MM.1S (cell line): Measurements from ENCODE around the gene HIVEP1.

Source experiments
- DNase-seq: peaks from one replicate; pipeline ENCODE4 v3.0.0-alpha.2; 2015
- H2AFZ ChIP-seq: fragments of 300-600 bp; sonication (generic); 2 replicates; pipeline ENCODE4 v1.6.0; 2016; ENCODE audit warnings: antibody characterized with exemption, low read length
- H3F3A ChIP-seq: fragments of 300-600 bp; sonication (generic); 2 replicates; pipeline ENCODE4 v1.6.1; 2016; ENCODE audit warnings: mild to moderate bottlenecking, antibody characterized with exemption, low read length, moderate library complexity, mixed read lengths; ENCODE audit not compliant: insufficient read depth
- H3K27ac ChIP-seq: fragments of 300-600 bp; sonication (generic); 2 replicates; pipeline ENCODE4 v1.5.1; 2016; ENCODE audit warnings: mild to moderate bottlenecking, low read length
- H3K27me3 ChIP-seq: fragments of 300-600 bp; sonication (generic); replicated peaks from 2 replicates; pipeline ENCODE4 v1.6.0; 2016; ENCODE audit warnings: low read length; ENCODE audit not compliant: insufficient read depth
- H3K36me3 ChIP-seq: fragments of 300-600 bp; sonication (generic); replicated peaks from 2 replicates; pipeline ENCODE4 v1.6.1; 2016; ENCODE audit warnings: mild to moderate bottlenecking, low read length, mixed read lengths; ENCODE audit not compliant: insufficient read depth
- H3K4me1 ChIP-seq: fragments of 300-600 bp; sonication (generic); 2 replicates; pipeline ENCODE4 v1.6.1; 2016; ENCODE audit warnings: low read length, mixed read lengths
- H3K4me2 ChIP-seq: fragments of 300-600 bp; sonication (generic); 2 replicates; pipeline ENCODE4 v1.6.0; 2016; ENCODE audit warnings: low read depth, low read length
- H3K4me3 ChIP-seq: fragments of 300-600 bp; sonication (generic); 2 replicates; pipeline ENCODE4 v1.5.1; 2016; ENCODE audit warnings: low read length, mixed read lengths
- H3K79me2 ChIP-seq: fragments of 300-600 bp; sonication (generic); 2 replicates; pipeline ENCODE4 v1.6.1; 2016; ENCODE audit warnings: mixed run types, low read length, mixed read lengths
- H3K9ac ChIP-seq: fragments of 300-600 bp; sonication (generic); 2 replicates; pipeline ENCODE4 v1.6.1; 2016; ENCODE audit warnings: low read length, mixed read lengths
- H3K9me2 ChIP-seq: fragments of 300-600 bp; sonication (generic); replicated peaks from 2 replicates; pipeline ENCODE4 v1.6.1; 2016; ENCODE audit warnings: mild to moderate bottlenecking, low read length, mixed read lengths; ENCODE audit not compliant: insufficient read depth
- H3K9me3 ChIP-seq: fragments of 300-600 bp; sonication (generic); replicated peaks from 2 replicates; pipeline ENCODE4 v1.6.1; 2016; ENCODE audit warnings: mild to moderate bottlenecking, low read length, mixed read lengths; ENCODE audit not compliant: insufficient read depth
- H4K20me1 ChIP-seq: fragments of 300-600 bp; sonication (generic); 2 replicates; pipeline ENCODE4 v1.6.1; 2016; ENCODE audit warnings: mild to moderate bottlenecking, low read length, moderate library complexity, mixed read lengths; ENCODE audit not compliant: insufficient read depth
- EZH2 ChIP-seq: fragments of 300-600 bp; sonication (generic); optimal IDR thresholded peaks from 2 replicates; pipeline ENCODE3; 2017; ENCODE audit warnings: low read depth, mild to moderate bottlenecking, antibody characterized with exemption, low read length, mixed read lengths
- EZH2phosphoT487 ChIP-seq: fragments of 300-600 bp; sonication (generic); IDR thresholded peaks from 2 replicates; pipeline ENCODE4 v1.6.1; 2018; ENCODE audit warnings: antibody characterized with exemption, low read length
- TF ChIP-seq, protein P1 (sequence below): fragments of 300-600 bp; sonication (generic); IDR thresholded peaks from 2 replicates; pipeline ENCODE4 v1.5.1; 2016; ENCODE audit warnings: antibody characterized with exemption, low read length, mixed read lengths

HIVEP1 gene

DNA sequence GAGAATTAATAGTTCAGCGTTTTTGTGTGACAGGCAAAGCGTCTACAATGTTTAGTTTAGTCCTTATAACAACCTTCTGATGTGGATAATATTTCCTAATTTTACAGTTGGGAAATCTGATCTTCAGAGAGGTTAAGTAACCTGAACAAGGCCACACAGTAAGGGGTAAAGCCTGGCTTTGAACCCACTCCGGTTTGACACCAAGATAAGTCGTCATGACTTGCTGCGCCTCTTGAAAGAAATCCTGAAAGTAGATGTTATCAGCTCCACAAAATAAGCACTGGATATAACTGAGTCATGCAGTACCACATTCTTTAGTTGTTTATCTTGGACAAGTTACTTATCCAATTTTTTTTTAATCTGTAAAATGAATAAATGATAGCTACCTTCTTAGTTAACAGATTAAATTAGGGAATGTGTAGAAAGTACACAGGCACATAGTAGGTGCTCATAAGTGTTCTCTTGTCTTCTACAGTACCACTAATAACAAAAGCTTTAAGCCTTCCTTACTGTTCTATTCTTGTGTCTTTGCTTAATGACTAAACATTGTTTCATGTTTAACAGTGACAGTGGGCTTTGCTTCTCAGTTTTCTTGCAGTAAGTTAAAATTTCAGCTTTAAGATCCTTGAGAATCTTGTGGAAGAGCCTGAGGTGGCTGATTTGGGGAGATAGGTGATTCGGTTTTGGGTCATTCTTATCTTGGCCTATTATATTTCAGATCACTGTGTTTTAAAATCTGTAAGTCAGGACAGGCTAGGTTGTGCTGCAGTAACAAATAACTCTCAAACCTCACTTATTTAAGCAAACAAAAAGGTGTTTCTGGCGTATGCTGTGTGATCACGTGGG is 2.1 kb downstream of the HIVEP1 start:
- Histone ChIP-seq H2AFZ (no peak overlapping the region), H3K9me3 (no peaks in the 10 kb centered on the region), H3K4me1 (0 out of 2 replicates have a peak, but pooled peaks cover 4% of the 10 kb centered on the region), H3K79me2 (peaks cover 77% of the 10 kb centered on the region), H3F3A (peaks cover 15% of the 10 kb centered on the region), H3K4me3 (no peak overlapping the region), H3K36me3 (peaks cover 3% of the 10 kb centered on the region; the same call in 1 of the 2 replicates), H3K9ac (no peak overlapping the region), H3K27me3 (no peaks in the 10 kb centered on the region), H3K9me2 (no peaks in the 10 kb centered on the region), H3K4me2 (no peak overlapping the region), H3K27ac (no peak overlapping the region), H4K20me1 (no peaks in the 10 kb centered on the region)
- no peak for DNase-seq
- TF ChIP-seq, protein P1, sequence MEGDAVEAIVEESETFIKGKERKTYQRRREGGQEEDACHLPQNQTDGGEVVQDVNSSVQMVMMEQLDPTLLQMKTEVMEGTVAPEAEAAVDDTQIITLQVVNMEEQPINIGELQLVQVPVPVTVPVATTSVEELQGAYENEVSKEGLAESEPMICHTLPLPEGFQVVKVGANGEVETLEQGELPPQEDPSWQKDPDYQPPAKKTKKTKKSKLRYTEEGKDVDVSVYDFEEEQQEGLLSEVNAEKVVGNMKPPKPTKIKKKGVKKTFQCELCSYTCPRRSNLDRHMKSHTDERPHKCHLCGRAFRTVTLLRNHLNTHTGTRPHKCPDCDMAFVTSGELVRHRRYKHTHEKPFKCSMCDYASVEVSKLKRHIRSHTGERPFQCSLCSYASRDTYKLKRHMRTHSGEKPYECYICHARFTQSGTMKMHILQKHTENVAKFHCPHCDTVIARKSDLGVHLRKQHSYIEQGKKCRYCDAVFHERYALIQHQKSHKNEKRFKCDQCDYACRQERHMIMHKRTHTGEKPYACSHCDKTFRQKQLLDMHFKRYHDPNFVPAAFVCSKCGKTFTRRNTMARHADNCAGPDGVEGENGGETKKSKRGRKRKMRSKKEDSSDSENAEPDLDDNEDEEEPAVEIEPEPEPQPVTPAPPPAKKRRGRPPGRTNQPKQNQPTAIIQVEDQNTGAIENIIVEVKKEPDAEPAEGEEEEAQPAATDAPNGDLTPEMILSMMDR: no peak
- TF ChIP-seq EZH2 (no peak), EZH2phosphoT487 (no peak)

DNA sequence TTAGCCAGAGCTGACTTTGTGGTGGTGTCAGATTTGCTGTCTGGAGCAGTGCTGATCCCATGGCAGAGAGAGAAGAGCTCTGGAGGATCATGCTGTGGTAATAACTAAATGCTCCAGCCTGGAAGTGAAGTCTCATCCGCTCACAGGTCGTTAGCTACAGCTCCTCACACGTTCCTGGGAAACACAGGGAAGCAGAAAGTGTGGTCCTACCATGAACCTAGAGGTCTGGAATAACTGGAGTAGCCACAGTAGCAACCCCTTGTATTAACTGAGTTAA is 2.7 kb downstream of the HIVEP1 start:
- Histone ChIP-seq H4K20me1 (no peaks in the 10 kb centered on the region), H2AFZ (no peak overlapping the region), H3K27ac (no peak overlapping the region), H3K4me1 (0 out of 2 replicates have a peak, but pooled peaks cover 4% of the 10 kb centered on the region), H3K9me3 (no peaks in the 10 kb centered on the region), H3K4me2 (no peak overlapping the region), H3K9ac (no peak overlapping the region), H3F3A (peaks cover 10% of the 10 kb centered on the region), H3K79me2 (peaks cover 77% of the 10 kb centered on the region), H3K36me3 (peaks cover 3% of the 10 kb centered on the region; the same call in 1 of the 2 replicates), H3K27me3 (no peaks in the 10 kb centered on the region), H3K4me3 (no peak overlapping the region), H3K9me2 (no peaks in the 10 kb centered on the region)
- no peak for DNase-seq
- TF ChIP-seq, protein P1: no peak
- TF ChIP-seq EZH2 (no peak), EZH2phosphoT487 (no peak)

DNA sequence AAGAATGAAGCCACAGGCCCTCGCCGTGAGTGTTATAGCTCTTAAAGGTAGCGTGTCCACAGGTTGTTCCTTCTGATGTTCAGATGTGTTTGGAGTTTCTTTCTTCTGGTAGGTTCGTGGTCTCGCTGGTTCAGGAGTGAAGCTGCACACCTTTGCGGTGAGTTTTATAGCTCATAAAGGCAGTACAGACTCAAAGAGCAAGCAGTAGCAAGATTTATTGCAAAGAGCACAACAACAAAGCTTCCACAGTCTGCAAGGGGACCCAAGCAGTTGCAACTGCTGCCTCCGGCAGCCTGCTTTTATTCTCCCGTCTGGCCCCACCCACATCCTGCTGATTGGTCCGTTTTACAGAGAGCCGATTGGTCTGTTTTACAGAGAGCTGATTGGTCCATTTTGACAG is 5.2 kb downstream of the HIVEP1 start:
- Histone ChIP-seq H3K27me3 (no peaks in the 10 kb centered on the region), H3K4me1 (0 out of 2 replicates have a peak, but pooled peaks cover 4% of the 10 kb centered on the region), H3K4me3 (no peak overlapping the region), H3K36me3 (peaks cover 3% of the 10 kb centered on the region; the same call in 1 of the 2 replicates), H3K9me2 (no peaks in the 10 kb centered on the region), H4K20me1 (no peaks in the 10 kb centered on the region), H3F3A (no peaks in the 10 kb centered on the region), H3K79me2 (peaks cover 88% of the 10 kb centered on the region), H3K4me2 (no peak overlapping the region), H3K9ac (no peak overlapping the region), H2AFZ (no peak overlapping the region), H3K9me3 (no peaks in the 10 kb centered on the region), H3K27ac (no peak overlapping the region)
- no peak for TF ChIP-seq EZH2phosphoT487
- TF ChIP-seq, protein P1: no peak
- TF ChIP-seq EZH2: no peak
- no peak for DNase-seq
